Duodenal mucosa (tissue), 2 donors: Measurements from ENCODE around the gene REPIN1.

ENCODE experiments used
- H3K27ac ChIP-seq: one replicate; pipeline ENCODE4 v1.7.0; 2013; ENCODE audit warnings: low read depth, low read length
- H3K27me3 ChIP-seq, 2 donors: one replicate each; pipeline ENCODE4 v1.7.0; 2013; ENCODE audit warnings: low read length in 2 of 2, control low read depth in 1 of 2; ENCODE audit not compliant: insufficient read depth in 2 of 2, control insufficient read depth in 1 of 2
- H3K36me3 ChIP-seq, 2 donors: one replicate each; pipeline ENCODE4 v1.7.0; 2013; ENCODE audit warnings: low read length in 2 of 2, control low read depth in 1 of 2; ENCODE audit not compliant: insufficient read depth in 2 of 2, control insufficient read depth in 1 of 2
- H3K4me1 ChIP-seq, 2 donors: one replicate each; pipeline ENCODE4 v1.7.0; 2013; ENCODE audit warnings: low read length in 2 of 2, control low read depth in 1 of 2; ENCODE audit not compliant: insufficient read depth in 2 of 2, control insufficient read depth in 1 of 2
- H3K4me3 ChIP-seq, 2 donors: one replicate each; pipeline ENCODE4 v1.7.0; 2013; ENCODE audit warnings: low read length in 2 of 2, low read depth in 1 of 2
- H3K9ac ChIP-seq, 2 donors: one replicate each; pipeline ENCODE4 v1.7.0; 2013; ENCODE audit warnings: low read length in 2 of 2, low read depth in 1 of 2
- H3K9me3 ChIP-seq, 2 donors: one replicate each; pipeline ENCODE4 v1.7.0; 2013; ENCODE audit warnings: low read length in 2 of 2, control low read depth in 1 of 2; ENCODE audit not compliant: control insufficient read depth in 1 of 2

The REPIN1 gene

DNA sequence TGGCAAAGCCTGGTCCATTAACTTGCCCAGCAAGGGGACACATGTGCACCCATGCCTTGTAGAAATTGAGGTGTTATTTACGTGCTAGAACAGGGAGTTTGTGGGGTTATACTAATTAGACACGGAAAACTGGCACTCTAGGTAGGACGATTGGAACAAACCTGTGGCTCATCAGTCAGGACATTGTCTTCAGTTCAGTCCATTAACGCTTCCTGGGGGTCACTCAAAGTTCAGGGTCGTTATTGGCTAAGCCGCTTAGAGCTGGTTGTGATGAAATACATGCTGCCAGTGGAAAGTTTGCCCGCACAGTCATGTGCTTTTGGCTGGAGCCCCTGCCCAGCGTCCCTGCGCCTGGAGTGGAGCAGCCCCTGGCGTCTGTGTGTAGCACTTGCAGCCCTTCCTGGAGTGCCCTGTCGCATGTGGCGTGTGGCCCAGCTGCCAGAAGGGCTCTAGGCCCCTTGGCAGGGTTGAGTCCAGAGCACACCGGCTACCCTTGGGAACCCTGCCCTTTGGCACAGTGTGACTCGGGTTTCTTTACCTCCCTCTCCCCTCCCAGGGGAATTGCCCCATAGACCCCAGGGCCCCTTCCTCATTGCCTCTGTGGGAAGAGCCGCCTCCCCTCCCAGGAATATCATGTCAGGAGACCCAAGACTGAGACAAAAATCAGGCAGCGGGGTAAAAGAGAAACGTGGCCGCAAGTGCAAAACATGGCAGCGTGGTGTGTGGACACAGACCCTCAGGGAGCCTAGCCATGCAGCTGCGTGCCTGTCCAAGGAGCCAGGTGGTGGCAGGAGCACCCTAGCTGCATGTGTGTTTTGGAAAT, 20.3 kb downstream of the REPIN1 start:
- Histone ChIP-seq H3K9me3 (no peaks in the 10 kb centered on the region), H3K9ac (no peak overlapping the region), H3K4me3 (no peak overlapping the region)

DNA sequence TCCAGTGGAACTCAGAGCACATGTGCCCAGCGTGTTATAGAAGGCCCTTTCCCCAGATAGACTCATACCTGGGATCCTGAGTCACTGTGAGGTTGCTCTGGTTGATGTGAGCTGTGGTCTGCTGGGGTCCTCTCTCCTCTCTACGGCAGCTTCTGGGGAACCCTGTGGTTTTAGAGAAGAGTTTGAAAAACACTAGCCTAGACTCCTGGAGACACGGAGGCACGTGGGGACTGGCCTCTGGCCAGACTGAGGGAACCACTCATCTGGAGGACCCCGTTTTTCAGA, 20.9 kb downstream of the REPIN1 start:
- H3K27me3 ChIP-seq: no peaks in the 10 kb centered on the region
- no peak overlapping the region for H3K4me3 ChIP-seq
- H3K27ac ChIP-seq: no peak overlapping the region
- no peak overlapping the region for H3K9ac ChIP-seq
- peaks cover 10 to 16% of the 10 kb centered on the region in 2 donors for H3K4me1 ChIP-seq
- H3K36me3 ChIP-seq: peaks cover 0 to 2% of the 10 kb centered on the region in 2 donors
- H3K9me3 ChIP-seq: no peaks in the 10 kb centered on the region

More for the DNA sequence above, 20.3 kb downstream of the REPIN1 start:
- peak overlapping the region; percentile 32 for H3K27ac ChIP-seq
- no peaks in the 10 kb centered on the region for H3K27me3 ChIP-seq
- peaks cover 15 to 22% of the 10 kb centered on the region in 2 donors for H3K4me1 ChIP-seq
- H3K36me3 ChIP-seq: peaks cover 0 to 2% of the 10 kb centered on the region in 2 donors

DNA sequence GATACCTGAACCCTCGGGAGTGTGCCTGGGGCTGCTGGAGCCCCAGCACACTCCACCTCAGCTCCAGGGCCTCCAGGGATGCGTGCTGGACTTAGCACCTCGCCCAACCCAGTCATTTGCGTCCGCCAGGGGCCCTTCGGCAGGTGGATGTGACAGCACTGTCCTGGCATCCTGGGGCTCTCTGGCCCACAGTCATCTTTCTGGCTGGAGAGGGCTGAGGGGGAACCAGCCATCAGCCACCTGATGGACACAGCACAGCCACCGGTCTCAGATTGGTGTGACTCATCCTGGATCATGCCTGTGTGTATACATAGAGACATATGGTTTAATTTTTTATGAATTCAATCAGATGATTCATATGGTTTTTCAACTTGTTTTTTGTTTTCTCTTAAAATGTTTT, 21.6 kb downstream of the REPIN1 start:
- Histone ChIP-seq H3K9ac (no peak overlapping the region), H3K9me3 (no peaks in the 10 kb centered on the region), H3K4me3 (no peak overlapping the region), H3K36me3 (peaks cover 0 to 2% of the 10 kb centered on the region in 2 donors), H3K4me1 (peaks cover 4 to 9% of the 10 kb centered on the region in 2 donors), H3K27ac (no peak overlapping the region), H3K27me3 (no peaks in the 10 kb centered on the region)

DNA sequence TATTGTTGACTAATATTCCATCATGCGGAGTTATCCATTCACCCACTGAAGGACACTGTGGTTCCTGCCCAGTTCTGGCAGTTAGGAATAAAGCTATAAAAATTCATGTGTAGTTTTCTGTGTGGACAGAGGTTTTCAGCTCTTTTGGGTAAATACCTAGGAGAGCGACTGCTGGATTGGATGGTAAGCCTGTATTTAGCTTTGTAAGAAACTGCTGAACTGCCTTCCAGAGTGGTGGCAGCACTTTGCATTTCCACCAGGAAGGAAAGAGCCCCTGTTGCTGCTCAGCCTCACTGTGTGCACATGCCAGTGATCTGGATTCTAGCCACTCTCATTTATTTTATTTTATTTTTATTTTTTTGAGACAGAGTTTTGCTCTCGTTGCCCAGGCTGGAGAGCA, 24.7 kb downstream of the REPIN1 start:
- H3K36me3 ChIP-seq: peaks cover 0 to 5% of the 10 kb centered on the region in 2 donors
- no peak overlapping the region for H3K27ac ChIP-seq
- no peaks in the 10 kb centered on the region for H3K27me3 ChIP-seq
- H3K4me3 ChIP-seq: no peak overlapping the region
- no peaks in the 10 kb centered on the region for H3K9me3 ChIP-seq
- H3K9ac ChIP-seq: no peak overlapping the region
- peaks cover 0 to 6% of the 10 kb centered on the region in 2 donors for H3K4me1 ChIP-seq

DNA sequence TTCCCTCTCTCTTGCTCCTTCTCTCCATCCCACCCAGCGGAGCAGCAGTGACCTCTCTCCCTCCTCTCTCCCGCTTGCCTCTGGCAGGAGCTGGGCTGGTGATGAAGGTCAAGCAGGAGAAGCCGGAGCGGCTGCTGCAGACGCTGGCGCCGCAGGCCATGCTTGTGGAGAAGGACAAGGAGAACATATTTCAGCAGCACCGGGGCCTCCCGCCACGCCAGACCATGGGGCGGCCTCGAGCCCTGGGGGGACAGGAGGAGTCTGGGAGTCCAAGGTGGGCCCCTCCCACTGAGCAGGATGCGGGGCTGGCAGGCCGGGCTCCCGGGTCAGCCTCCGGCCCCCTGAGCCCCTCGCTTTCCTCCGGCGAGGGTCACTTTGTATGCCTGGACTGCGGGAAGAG, 27.8 kb downstream of the REPIN1 start:
- no peak overlapping the region for H3K9ac ChIP-seq
- H3K27me3 ChIP-seq: no peaks in the 10 kb centered on the region
- H3K4me1 ChIP-seq: peaks cover 0 to 4% of the 10 kb centered on the region in 2 donors
- peaks cover 0 to 5% of the 10 kb centered on the region in 2 donors for H3K36me3 ChIP-seq
- H3K4me3 ChIP-seq: no peak overlapping the region
- H3K9me3 ChIP-seq: no peaks in the 10 kb centered on the region
- H3K27ac ChIP-seq: no peak overlapping the region

DNA sequence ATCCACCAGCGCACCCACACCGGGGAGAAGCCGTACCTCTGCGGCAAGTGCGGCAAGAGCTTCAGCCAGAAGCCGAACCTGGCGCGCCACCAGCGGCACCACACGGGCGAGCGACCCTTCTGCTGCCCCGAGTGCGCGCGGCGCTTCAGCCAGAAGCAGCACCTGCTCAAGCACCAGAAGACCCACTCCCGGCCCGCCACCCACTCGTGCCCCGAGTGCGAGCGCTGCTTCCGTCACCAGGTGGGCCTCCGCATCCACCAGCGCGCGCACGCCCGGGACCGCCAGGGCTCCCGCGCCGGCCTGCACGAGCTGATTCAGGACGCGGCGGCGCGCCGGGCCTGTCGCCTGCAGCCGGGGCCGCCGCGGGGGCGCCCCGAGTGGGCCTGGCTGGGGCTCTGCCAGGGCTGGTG, 28.2 kb downstream of the REPIN1 start:
- H3K27ac ChIP-seq: no peak overlapping the region
- peaks cover 0 to 5% of the 10 kb centered on the region in 2 donors for H3K36me3 ChIP-seq
- no peak overlapping the region for H3K4me3 ChIP-seq
- no peak overlapping the region for H3K9ac ChIP-seq
- H3K9me3 ChIP-seq: no peaks in the 10 kb centered on the region
- H3K27me3 ChIP-seq: no peaks in the 10 kb centered on the region
- H3K4me1 ChIP-seq: peaks cover 0 to 4% of the 10 kb centered on the region in 2 donors

DNA sequence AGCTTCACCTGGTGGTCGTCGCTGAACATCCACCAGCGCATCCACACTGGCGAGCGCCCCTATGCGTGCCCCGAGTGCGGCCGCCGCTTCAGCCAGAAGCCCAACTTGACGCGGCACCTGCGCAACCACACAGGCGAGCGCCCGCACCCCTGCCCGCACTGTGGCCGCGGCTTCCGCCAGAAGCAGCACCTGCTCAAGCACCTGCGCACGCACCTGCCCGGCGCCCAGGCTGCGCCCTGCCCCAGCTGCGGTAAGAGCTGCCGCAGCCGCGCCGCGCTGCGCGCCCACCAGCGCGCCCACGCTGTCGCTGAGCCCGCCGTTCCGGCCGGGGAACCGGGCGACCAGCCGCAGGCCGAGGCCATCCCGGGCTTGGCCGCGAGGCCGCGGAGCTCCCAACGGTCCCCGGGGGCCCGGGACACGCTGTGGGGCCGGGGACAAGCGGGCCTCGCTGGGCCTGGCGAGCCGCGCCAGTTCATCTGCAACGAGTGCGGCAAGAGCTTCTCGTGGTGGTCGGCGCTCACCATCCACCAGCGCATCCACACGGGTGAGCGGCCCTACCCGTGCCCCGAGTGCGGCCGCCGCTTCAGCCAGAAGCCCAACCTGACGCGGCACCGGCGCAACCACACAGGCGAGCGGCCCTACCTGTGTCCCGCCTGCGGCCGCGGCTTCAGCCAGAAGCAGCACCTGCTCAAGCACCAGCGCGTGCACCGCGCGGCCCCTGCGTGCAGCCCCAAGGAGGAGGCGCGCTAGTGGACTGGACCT, 28.9 kb downstream of the REPIN1 start:
- Histone ChIP-seq H3K27ac (no peak overlapping the region), H3K27me3 (no peaks in the 10 kb centered on the region), H3K4me3 (no peak overlapping the region), H3K4me1 (peaks cover under 1 to 4% of the 10 kb centered on the region in 2 donors), H3K9ac (no peak overlapping the region), H3K9me3 (no peaks in the 10 kb centered on the region), H3K36me3 (peaks cover 0 to 5% of the 10 kb centered on the region in 2 donors)

DNA sequence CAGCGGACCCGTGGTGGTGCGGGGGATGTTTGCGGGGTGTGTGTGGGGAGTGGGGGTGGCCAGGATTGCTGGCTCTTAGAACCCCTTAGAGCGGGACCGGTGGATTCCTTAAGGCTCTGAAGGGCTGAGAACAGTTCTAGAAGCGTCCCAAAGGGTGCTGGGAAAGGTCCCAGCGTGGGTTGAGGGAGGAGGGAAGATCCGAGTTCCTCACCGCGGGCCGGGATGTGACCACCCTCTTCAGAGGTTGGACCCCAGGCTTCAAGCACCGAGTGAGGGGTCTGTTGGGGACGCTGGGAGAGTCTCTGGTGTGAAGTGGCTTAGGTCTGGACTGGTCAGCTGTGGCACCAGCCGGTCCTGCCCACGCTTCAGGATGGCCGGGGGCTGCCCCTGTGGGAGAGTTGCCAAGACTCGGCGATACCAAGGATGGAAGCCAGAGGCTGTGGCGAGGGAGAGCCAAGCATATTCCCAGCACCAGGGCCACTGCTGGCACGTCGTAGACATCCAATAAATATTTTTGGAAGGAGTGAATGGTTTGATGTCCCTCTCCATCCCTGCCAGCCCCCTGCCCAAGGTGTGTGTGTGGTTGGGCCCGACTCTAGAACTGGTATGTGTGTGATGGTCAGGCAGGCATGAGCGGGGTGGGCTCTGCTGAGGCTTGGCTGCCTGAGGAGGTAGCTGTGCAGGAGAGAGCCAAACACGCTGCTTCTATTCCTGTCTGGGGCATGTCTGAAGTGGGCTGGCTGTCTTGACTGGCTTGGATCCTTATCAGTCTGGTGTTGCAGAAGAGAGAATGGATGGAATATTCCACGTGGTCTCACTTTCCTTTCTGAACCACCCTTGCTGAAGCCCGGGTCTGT, 29.7 kb downstream of the REPIN1 start:
- Histone ChIP-seq H3K9me3 (no peaks in the 10 kb centered on the region), H3K9ac (no peak overlapping the region), H3K36me3 (peaks cover 0 to 5% of the 10 kb centered on the region in 2 donors), H3K27me3 (no peaks in the 10 kb centered on the region), H3K4me1 (peaks cover 9 to 12% of the 10 kb centered on the region in 2 donors), H3K27ac (no peak overlapping the region), H3K4me3 (no peak overlapping the region)

DNA sequence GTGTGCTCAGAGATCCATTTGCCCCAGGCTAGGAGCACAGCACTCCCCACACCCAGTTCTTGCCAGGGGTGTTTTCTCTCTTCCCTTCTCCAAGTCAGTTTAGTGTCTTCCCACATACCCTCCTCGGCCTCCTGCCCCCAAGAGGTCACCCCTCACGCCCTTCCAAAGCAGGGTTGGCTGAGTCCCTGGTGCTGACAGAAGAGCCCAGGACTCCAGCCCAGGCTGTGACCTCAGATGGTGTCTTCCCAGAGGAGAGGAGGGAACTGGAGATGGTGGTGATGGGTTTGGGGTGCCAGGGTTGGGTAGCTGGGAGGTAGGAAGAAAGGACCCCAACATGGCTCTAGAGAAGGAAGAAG, 30.3 kb downstream of the REPIN1 start:
- Histone ChIP-seq H3K9ac (no peak overlapping the region), H3K9me3 (no peaks in the 10 kb centered on the region), H3K36me3 (peaks cover 0 to 5% of the 10 kb centered on the region in 2 donors), H3K4me3 (no peak overlapping the region), H3K4me1 (peaks cover 15 to 18% of the 10 kb centered on the region in 2 donors), H3K27me3 (no peaks in the 10 kb centered on the region), H3K27ac (no peak overlapping the region)
